SK-N-SH (cell line): ENCODE measurements around the gene TBL2.

Experiments
- CTCF ChIP-seq: fragments of 200-600 bp; sonication (generic); IDR thresholded peaks from 2 replicates; pipeline ENCODE4 v1.6.1; 2017; ENCODE audit warnings: antibody characterized with exemption, mild to moderate bottlenecking, moderate library complexity
- EP300 ChIP-seq, 2 experiments: IDR thresholded peaks; 2 replicates each; pipeline versions ENCODE4 v1.4.0 to v1.6.1; 2012; ENCODE audit warnings: borderline replicate concordance in 1 of 2, low read depth in 1 of 2, low read length in 1 of 2
- EZH2phosphoT487 ChIP-seq: fragments of 200-600 bp; sonication (generic); IDR thresholded peaks from 2 replicates; pipeline ENCODE4 v1.6.1; 2017; ENCODE audit warnings: low read depth, mixed run types, mild to moderate bottlenecking, antibody characterized with exemption, moderate library complexity, borderline replicate concordance
- GABPA ChIP-seq: IDR thresholded peaks from 2 replicates; pipeline ENCODE4 v1.4.0; 2012; ENCODE audit warnings: low read depth, mild to moderate bottlenecking
- MAX ChIP-seq: IDR thresholded peaks from 2 replicates; pipeline ENCODE4 v1.4.0; 2012; ENCODE audit warnings: low read depth
- RAD21 ChIP-seq: IDR thresholded peaks from 2 replicates; pipeline ENCODE4 v1.6.1; 2012; ENCODE audit warnings: mild to moderate bottlenecking, low read length
- RCOR1 ChIP-seq: fragments of 150-350 bp; IDR thresholded peaks from 2 replicates; pipeline ENCODE4 v1.6.1; 2017; ENCODE audit warnings: antibody characterized with exemption, low read length
- REST ChIP-seq: IDR thresholded peaks from 2 replicates; pipeline ENCODE4 v1.6.1; 2012; ENCODE audit warnings: mild to moderate bottlenecking, low read depth, low read length, moderate library complexity
- RFX5 ChIP-seq: IDR thresholded peaks from 2 replicates; pipeline ENCODE4 v1.6.1; 2012; ENCODE audit warnings: mild to moderate bottlenecking, improper control_type of control experiment, low read length

GRCh38 chr7:73582664-73583202 is 4.4 kb upstream of the TBL2 start:
- no peak for TF ChIP-seq MAX
- no peak for TF ChIP-seq EZH2phosphoT487
- TF ChIP-seq GABPA, result no peak
- no peak for TF ChIP-seq CTCF
- TF ChIP-seq RAD21, result no peak
- no peak for TF ChIP-seq RCOR1
- TF ChIP-seq EP300 (IDR thresholded peaks at IDR 0.05; ENCODE audit: borderline replicate concordance in 1 of 2, low read depth in 1 of 2, low read length in 1 of 2), result no peak
- no peak for TF ChIP-seq RFX5
- TF ChIP-seq REST, result no peak
